Astrocyte (in vitro differentiated cells and primary cell): ENCODE data around the gene RAB3GAP2. TPM values are rescaled to one million over a fixed set of nuclear protein-coding genes. Genes with fewer than 3 reads are reported as not detected.

Experiments used
- DNase-seq: peaks from one replicate; pipeline ENCODE4 v3.0.0-alpha.2; 2010; ENCODE audit warnings: low read depth
- FAIRE-seq: peaks from 2 replicates; lab custom pipeline; 2011; peaks lifted over from hg19 to GRCh38; lab: Jason Lieb, UNC
- H2AFZ ChIP-seq: 2 replicates; pipeline ENCODE4 v1.6.0; 2012; ENCODE audit warnings: low read depth, low read length, inconsistent platforms
- H3K27ac ChIP-seq: 2 replicates; pipeline ENCODE4 v1.5.1; 2011; ENCODE audit warnings: low read depth, low read length, inconsistent platforms
- H3K27me3 ChIP-seq: 2 replicates; pipeline ENCODE4 v1.6.0; 2011; ENCODE audit warnings: low read length, inconsistent platforms; ENCODE audit not compliant: insufficient read depth
- H3K36me3 ChIP-seq: 2 replicates; pipeline ENCODE4 v1.5.1; 2011; ENCODE audit warnings: low read length, inconsistent platforms; ENCODE audit not compliant: insufficient read depth
- H3K4me1 ChIP-seq: 2 replicates; pipeline ENCODE4 v1.5.1; 2011; ENCODE audit warnings: low read length, inconsistent platforms; ENCODE audit not compliant: insufficient read depth
- H3K4me2 ChIP-seq: 2 replicates; pipeline ENCODE4 v1.6.0; 2012; ENCODE audit warnings: low read length, inconsistent platforms
- H3K4me3 ChIP-seq: 2 replicates; pipeline ENCODE4 v1.5.1; 2011; ENCODE audit warnings: low read depth, mild to moderate bottlenecking, low read length, inconsistent platforms; ENCODE audit not compliant: insufficient read depth
- H3K79me2 ChIP-seq: 2 replicates; pipeline ENCODE4 v1.6.0; 2012; ENCODE audit warnings: mild to moderate bottlenecking, low read length, inconsistent platforms; ENCODE audit not compliant: insufficient read depth
- H3K9ac ChIP-seq: 2 replicates; pipeline ENCODE4 v1.6.0; 2012; ENCODE audit warnings: mild to moderate bottlenecking, low read length, inconsistent platforms
- H3K9me3 ChIP-seq: 2 replicates; pipeline ENCODE4 v1.5.1; 2012; ENCODE audit warnings: low read depth, mild to moderate bottlenecking, low read length, inconsistent platforms; ENCODE audit not compliant: insufficient read depth
- H4K20me1 ChIP-seq: 2 replicates; pipeline ENCODE4 v1.6.0; 2012; ENCODE audit warnings: low read length, inconsistent platforms; ENCODE audit not compliant: insufficient read depth
- H3K27ac Mint-ChIP-seq: one replicate; pipeline ENCODE4 v1.8.0; 2021; ENCODE audit warnings: mild to moderate bottlenecking, mixed read lengths; ENCODE audit not compliant: unreplicated experiment
- H3K27me3 Mint-ChIP-seq: one replicate; pipeline ENCODE4 v1.8.0; 2021; ENCODE audit warnings: low read depth, mixed read lengths; ENCODE audit not compliant: unreplicated experiment
- H3K36me3 Mint-ChIP-seq: one replicate; pipeline ENCODE4 v1.8.0; 2021; ENCODE audit warnings: low read depth, mixed read lengths; ENCODE audit not compliant: unreplicated experiment
- H3K4me1 Mint-ChIP-seq: one replicate; pipeline ENCODE4 v1.8.0; 2021; ENCODE audit warnings: low read depth, mixed read lengths; ENCODE audit not compliant: unreplicated experiment
- H3K4me3 Mint-ChIP-seq: one replicate; pipeline ENCODE4 v1.8.0; 2021; ENCODE audit warnings: mild to moderate bottlenecking, moderate library complexity, mixed read lengths; ENCODE audit not compliant: unreplicated experiment
- H3K9me3 Mint-ChIP-seq: one replicate; pipeline ENCODE4 v1.8.0; 2021; ENCODE audit warnings: mild to moderate bottlenecking, mixed read lengths; ENCODE audit not compliant: unreplicated experiment
- EZH2 ChIP-seq: IDR thresholded peaks from 2 replicates; pipeline ENCODE4 v1.6.1; 2012; ENCODE audit warnings: mild to moderate bottlenecking, low read length, inconsistent platforms; ENCODE audit not compliant: insufficient read depth
- total RNA-seq: library from RNA; stranded (reverse); gene quantifications from 2 replicates; pipeline ENCODE4 v1.2.1, GENCODE V29; 2021
- TF ChIP-seq, protein P1 (sequence below): IDR thresholded peaks from 2 replicates; pipeline ENCODE4 v1.5.1; 2011; ENCODE audit warnings: low read depth, mild to moderate bottlenecking, inconsistent platforms, low read length, moderate library complexity; ENCODE audit not compliant: insufficient read depth

RAB3GAP2 gene
- total RNA-seq, 1 donor from 2014 or later = 68.1 TPM

DNA sequence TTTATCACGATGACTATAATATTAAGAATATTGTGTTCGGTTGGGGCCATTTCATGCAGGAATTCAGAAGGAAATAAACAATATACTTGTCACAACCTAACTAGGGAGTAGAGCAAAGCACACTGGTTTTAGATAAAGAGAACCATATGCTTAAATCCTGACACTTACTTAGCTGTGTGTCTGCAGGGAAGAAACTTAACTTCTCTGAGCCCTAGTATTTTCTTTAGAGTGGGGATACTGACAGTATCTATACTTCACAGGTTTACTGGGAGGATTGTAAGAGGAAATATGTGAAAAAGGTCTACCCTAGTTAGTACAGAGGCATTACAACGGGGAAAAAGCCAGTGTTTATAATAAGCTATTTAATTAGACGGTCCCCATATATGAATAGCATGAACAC, 105.4 kb downstream of the RAB3GAP2 start:
- Histone ChIP-seq H3K27me3 (no peaks in the 10 kb centered on the region), H3K79me2 (no peaks in the 10 kb centered on the region), H2AFZ (no peak overlapping the region), H4K20me1 (peaks cover 3% of the 10 kb centered on the region), H3K4me2 (no peak overlapping the region), H3K4me3 (no peak overlapping the region), H3K4me1 (no peaks in the 10 kb centered on the region), H3K9ac (no peak overlapping the region), H3K36me3 (peaks cover 43% of the 10 kb centered on the region), H3K27ac (no peak overlapping the region), H3K9me3 (no peaks in the 10 kb centered on the region)
- DNase-seq (no peak), FAIRE-seq (no peak)
- H3K4me1 Mint-ChIP-seq = no peaks in the 10 kb centered on the region
- no peak overlapping the region for H3K27ac Mint-ChIP-seq
- no peaks in the 10 kb centered on the region for H3K27me3 Mint-ChIP-seq
- no peak overlapping the region for H3K4me3 Mint-ChIP-seq
- H3K36me3 Mint-ChIP-seq = peaks cover 12% of the 10 kb centered on the region
- no peaks in the 10 kb centered on the region for H3K9me3 Mint-ChIP-seq
- TF ChIP-seq EZH2 = no peak
- TF ChIP-seq, protein P1, sequence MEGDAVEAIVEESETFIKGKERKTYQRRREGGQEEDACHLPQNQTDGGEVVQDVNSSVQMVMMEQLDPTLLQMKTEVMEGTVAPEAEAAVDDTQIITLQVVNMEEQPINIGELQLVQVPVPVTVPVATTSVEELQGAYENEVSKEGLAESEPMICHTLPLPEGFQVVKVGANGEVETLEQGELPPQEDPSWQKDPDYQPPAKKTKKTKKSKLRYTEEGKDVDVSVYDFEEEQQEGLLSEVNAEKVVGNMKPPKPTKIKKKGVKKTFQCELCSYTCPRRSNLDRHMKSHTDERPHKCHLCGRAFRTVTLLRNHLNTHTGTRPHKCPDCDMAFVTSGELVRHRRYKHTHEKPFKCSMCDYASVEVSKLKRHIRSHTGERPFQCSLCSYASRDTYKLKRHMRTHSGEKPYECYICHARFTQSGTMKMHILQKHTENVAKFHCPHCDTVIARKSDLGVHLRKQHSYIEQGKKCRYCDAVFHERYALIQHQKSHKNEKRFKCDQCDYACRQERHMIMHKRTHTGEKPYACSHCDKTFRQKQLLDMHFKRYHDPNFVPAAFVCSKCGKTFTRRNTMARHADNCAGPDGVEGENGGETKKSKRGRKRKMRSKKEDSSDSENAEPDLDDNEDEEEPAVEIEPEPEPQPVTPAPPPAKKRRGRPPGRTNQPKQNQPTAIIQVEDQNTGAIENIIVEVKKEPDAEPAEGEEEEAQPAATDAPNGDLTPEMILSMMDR = no peak

DNA sequence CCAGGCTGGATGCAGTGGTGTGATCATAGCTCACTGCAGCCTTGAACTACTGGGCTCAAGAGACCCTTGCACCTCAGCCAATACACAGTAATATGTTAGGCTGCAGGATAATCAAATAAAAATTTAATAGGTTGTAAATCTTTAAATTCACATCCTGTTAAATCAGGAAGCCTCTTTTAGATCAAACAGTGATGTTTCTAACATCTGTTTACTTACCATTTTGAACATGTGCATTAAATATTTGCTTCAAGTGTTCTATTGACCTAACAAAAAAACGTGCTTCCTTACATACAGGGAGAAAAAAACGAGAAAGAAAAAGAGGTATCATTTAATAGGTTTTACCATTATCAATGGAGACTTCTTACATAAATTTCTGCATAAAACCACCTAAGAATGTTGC, 107.7 kb downstream of the RAB3GAP2 start:
- no peak overlapping the region for H2AFZ ChIP-seq
- TF ChIP-seq, protein P1 = no peak
- TF ChIP-seq EZH2 = no peak
- no peaks in the 10 kb centered on the region for H3K4me1 Mint-ChIP-seq
- H3K27ac Mint-ChIP-seq = no peak overlapping the region
- DNase-seq = no peak
- H4K20me1 ChIP-seq = peaks cover 3% of the 10 kb centered on the region
- H3K27me3 Mint-ChIP-seq = no peaks in the 10 kb centered on the region
- H3K36me3 ChIP-seq = peaks cover 35% of the 10 kb centered on the region
- no peak overlapping the region for H3K4me2 ChIP-seq
- H3K4me3 Mint-ChIP-seq = no peak overlapping the region
- no peak overlapping the region for H3K4me3 ChIP-seq
- no peaks in the 10 kb centered on the region for H3K27me3 ChIP-seq
- no peaks in the 10 kb centered on the region for H3K9me3 ChIP-seq
- H3K79me2 ChIP-seq = no peaks in the 10 kb centered on the region
- H3K9ac ChIP-seq = no peak overlapping the region
- H3K4me1 ChIP-seq = no peaks in the 10 kb centered on the region
- peaks cover 2% of the 10 kb centered on the region for H3K36me3 Mint-ChIP-seq
- H3K9me3 Mint-ChIP-seq = no peaks in the 10 kb centered on the region
- H3K27ac ChIP-seq = no peak overlapping the region
- no peak for FAIRE-seq

DNA sequence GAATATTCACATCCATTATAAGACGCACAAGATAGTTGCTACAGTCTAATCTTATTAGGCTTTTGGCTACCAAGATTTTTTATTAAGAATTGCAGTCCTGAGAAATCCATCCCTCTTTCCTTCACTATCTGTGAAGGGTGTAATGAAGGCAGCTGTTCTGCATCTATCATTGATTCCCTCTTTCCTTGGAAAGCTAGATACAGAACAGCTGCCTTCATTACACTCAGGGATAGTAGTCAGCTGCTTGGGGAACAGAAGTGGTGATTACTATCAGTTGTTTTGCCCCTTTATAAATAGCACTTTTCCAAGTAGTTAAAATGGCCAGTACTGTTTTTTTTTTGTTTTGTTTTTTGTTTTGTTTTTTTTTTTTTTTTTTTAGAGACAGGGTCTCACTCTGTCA, 108.1 kb downstream of the RAB3GAP2 start:
- no peaks in the 10 kb centered on the region for H3K4me1 ChIP-seq
- no peaks in the 10 kb centered on the region for H3K79me2 ChIP-seq
- H4K20me1 ChIP-seq = peaks cover 3% of the 10 kb centered on the region
- Mint-ChIP-seq H3K36me3 (peaks cover 2% of the 10 kb centered on the region), H3K4me1 (no peaks in the 10 kb centered on the region), H3K27ac (no peak overlapping the region), H3K27me3 (no peaks in the 10 kb centered on the region), H3K4me3 (no peak overlapping the region), H3K9me3 (no peaks in the 10 kb centered on the region)
- DNase-seq (no peak), FAIRE-seq (no peak)
- H3K9me3 ChIP-seq = no peaks in the 10 kb centered on the region
- H3K4me3 ChIP-seq = no peak overlapping the region
- H3K4me2 ChIP-seq = no peak overlapping the region
- no peak overlapping the region for H2AFZ ChIP-seq
- no peak overlapping the region for H3K27ac ChIP-seq
- TF ChIP-seq EZH2 = no peak
- TF ChIP-seq, protein P1 = no peak
- no peak overlapping the region for H3K9ac ChIP-seq
- no peaks in the 10 kb centered on the region for H3K27me3 ChIP-seq
- peaks cover 36% of the 10 kb centered on the region for H3K36me3 ChIP-seq
